Activated effector memory CD4-positive, alpha-beta T cell treated with anti-CD3 and anti-CD28 coated beads, Interleukin-2, amount 50 U/mL, for 16 hours (primary cell): ENCODE results near the gene KIF26B.

Experiments
- DNase-seq: peaks from one replicate; pipeline ENCODE4 v3.0.0-alpha.2; 2020

The KIF26B gene

DNA sequence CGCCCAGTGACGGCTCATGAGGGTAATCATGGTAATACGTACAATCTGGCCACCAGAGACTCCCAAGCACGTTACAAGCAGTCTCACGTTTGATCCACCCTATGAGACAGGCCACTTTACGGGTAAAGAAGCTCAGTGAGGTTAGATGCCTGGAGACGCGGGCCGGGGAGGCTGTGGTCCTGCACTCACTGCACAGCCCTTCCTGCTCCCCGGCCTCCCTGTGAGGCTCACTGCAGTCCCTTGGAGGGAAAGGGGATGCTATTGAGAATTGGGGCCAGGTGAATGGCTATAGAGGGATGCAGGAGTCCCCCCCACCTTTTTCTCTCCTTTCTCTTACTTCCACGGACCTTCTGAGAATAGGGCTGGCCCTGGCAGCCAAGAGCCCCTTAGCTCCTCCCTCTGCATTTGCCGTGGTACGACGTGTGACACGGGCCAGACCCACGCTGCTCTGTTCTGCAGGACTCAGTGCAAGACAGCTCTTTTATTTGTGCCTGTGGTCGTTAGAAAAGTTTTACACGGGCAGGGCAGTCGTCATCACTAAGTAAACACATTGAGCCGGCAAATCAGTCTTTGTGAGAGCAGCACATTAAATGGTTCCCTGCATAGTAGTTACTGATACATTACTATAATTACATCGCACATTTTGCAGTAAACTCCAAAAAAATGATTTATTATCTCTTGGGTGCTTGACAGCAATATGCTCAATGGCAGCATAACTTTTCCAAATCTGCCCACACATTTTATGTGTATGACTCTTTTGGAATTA, 18.8 kb downstream of the KIF26B start:
- DNase-seq: no peak

- no peak for DNase-seq
Observed at GRCh38 chr1:245177071-245177900, 22.5 kb downstream of the KIF26B start.

DNA sequence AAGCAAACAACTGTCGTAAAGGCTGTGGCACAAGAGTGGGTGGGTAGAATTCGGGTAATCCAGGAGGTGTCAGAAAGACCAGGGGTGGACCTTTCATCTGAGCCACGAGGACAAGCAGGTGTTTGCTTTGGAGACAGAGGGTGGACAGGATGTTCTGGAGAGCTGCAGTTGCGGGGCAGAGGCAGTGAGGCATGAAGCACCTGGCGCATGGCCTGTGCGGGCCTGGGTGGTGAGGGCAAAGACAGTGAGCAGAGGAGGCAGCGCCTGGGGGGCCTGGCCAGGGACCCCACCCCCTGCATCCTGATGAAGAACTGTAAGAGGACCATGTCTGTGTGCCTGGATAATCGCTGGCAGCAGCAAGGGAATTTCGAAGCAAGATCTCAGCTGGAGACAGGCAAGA, 24.9 kb downstream of the KIF26B start:
- DNase-seq: no peak

GRCh38 chr1:245180496-245181157, 25.8 kb downstream of the KIF26B start:
- DNase-seq: no peak

DNA sequence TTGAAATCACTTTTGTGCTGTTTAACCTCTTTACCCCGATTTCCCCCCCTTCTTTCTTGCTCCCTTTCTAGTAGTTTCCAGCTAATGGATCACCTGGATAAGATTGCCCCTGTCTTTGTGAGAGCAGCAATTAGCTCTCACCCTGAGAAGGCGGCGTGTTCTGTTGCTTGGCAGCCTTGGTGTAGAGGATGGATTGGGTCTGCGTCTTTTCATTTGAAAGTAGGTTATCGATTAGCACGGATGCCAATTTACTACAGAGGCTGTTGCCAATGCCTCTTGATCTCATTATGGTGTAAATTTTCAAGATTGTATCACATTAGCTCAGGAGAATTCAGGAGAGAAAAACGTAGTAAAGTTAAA, 26.4 kb downstream of the KIF26B start:
- no peak for DNase-seq

DNA sequence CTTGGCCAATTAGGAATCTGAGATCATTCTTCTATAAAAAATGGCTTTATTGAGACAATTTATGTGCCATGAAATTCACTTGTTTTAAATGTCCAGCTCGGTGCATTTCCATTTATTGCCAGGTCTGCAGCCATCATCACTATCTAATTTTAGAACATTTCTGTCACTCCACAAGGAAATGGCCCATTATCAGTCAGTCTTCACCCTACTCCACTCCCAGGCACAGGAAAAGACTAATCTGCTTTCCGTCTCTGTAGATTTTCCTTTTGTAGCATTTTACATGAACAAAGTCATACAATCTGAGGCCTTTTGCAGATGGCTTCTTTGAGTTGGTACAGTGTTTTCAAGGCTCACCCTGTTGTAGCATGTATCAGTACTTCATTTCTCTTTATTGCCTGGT, 27.2 kb downstream of the KIF26B start:
- no peak for DNase-seq

- DNase-seq: no peak
Observed at GRCh38 chr1:245183429-245183828, 28.6 kb downstream of the KIF26B start.

DNA sequence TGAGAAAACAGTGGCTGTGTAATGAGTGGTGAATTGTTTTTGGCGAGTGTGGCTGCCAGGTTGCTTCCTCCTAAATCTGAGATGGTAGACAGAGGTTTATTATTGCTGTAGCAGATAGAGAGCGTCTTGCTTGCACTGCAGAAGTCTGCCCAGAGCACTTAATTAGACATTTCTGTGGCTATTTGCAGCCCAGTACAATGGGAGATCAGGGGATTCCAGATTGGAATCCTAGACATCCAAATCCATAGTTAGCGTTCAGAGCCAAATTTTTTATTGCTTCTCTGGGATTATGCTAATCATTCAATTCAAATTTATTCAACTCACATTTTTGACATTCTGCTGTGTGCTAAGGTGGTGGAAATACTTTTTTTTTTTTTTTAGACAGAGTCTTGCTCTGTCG, 30.0 kb downstream of the KIF26B start:
- no peak for DNase-seq

GRCh38 chr1:245188403-245188802, 33.6 kb downstream of the KIF26B start:
- DNase-seq: no peak

DNA sequence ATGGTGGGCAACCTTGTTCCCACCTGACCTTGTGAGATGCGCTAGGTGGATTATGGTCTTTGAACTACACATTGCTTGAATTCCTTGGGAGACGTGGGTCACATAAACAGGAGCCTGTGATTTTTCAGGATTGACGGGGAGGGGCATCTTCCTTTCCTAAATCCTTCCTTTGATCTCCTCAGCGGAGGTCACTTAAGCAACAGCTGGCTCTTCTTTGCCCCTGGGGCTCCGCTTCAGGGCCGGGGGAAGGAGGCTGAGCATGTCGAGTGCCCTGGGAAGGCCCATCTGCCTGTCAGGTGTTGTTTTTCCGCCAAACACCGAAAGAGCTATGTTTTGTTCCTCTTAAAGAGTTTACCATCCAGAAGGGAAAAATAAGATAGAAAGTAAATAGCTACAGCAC, 40.6 kb downstream of the KIF26B start:
- no peak for DNase-seq

- no peak for DNase-seq
Observed at GRCh38 chr1:245197121-245197520, 42.3 kb downstream of the KIF26B start.

GRCh38 chr1:245197911-245198379, 43.2 kb downstream of the KIF26B start:
- DNase-seq: no peak

GRCh38 chr1:245198748-245199516, 44.1 kb downstream of the KIF26B start:
- no peak for DNase-seq

DNA sequence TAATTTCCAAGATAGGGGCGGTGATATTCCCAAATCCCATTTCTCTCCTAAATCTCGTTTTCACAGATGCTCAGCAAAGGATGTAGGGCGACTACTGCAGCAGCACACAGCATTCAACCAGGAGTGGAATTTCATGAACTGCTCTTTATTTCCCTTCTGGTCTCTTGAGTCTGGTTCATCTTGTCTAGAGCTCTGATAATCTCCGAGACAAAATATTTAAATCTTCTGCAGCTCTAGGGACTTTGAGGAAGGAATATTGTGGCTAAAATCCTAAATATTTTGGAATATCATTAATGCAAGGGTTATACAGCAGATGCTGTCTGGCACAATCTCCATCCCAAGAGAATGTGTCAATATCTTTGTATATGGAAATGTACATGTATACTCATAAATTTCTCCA, 45.4 kb downstream of the KIF26B start:
- no peak for DNase-seq

DNA sequence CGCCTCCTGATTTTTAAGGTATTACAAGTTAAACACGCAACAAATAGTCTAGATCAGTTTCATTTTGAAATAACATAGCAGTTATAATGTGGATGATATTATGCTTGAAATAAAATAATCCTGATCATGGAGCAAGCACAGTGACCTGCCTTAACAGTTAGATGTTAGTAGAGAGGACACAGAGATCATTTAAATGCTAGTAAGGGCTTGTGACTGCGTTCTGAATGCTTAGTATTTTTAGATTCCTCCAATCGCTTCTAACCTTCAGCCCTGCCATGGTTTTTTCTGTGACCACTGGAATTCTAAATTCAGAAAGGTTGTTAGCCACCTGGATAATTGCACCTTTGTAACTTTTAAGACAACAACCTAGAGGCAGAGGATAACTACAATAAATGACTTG, 46.4 kb downstream of the KIF26B start:
- DNase-seq: no peak

DNA sequence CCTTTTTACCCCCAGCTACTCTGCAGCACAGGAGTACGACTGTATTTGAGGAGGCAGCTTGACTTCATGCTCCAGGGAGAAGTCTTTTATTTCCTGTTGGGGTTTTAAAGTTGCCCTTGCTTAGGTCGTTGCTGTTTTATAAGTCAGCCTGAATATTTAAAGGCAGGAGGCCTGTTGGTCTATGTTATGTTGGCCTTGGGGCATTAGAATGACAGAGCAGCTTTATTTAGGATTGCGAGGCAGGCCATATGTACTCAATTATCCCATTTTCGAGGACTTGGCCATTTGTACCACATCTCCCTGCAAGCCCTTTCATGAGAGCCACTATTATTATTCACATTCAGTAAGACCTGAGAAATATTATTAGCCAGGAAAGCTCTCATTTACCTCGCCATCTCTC, 47.0 kb downstream of the KIF26B start:
- no peak for DNase-seq

DNA sequence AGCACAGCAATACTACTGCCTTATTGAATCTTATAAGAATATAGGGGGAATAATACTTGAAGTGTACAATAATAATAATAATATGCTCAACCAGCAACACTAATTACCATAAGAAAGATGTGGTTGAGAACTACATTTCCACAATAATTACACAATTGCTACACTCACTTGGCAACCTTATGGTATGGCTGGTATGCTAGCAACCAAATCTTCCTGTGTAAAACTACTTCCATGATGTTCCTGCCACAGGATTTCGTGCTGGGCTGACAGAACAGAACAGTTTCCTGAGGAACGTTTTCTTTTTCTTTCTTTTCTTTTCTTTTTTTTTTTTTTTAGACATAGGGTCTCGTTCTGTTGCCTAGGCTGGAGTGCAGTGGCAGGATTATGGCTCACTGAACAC, 50.6 kb downstream of the KIF26B start:
- no peak for DNase-seq

- DNase-seq: no peak
Observed at GRCh38 chr1:245205864-245206263, 51.1 kb downstream of the KIF26B start.

DNA sequence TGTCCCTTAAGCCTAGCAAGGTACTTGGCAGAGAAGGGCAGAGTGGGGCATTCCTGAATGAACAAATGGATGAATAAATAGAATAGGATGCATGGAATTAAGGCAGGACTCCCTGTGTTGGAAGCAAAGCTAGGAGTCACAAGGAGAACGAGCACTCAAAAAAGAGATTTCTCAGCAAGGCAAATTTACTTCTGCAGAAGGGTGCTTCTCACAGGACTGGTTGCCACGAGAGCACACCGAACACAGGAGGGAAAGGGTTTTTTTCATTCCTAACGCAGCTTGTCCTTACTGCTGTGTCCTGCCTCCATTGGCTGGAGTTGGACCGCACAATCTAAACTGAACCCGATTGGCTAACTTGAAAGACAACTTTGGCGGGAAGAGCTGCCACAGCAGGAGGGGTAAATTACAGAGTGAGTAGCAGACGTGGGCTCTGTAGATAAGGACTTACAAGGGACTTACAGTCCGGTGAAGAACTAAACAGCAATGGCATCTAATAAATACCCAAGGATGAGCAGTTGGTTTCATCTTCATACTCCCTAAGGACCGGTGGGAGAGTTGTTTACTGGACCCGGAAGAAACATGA, 52.4 kb downstream of the KIF26B start:
- no peak for DNase-seq

DNA sequence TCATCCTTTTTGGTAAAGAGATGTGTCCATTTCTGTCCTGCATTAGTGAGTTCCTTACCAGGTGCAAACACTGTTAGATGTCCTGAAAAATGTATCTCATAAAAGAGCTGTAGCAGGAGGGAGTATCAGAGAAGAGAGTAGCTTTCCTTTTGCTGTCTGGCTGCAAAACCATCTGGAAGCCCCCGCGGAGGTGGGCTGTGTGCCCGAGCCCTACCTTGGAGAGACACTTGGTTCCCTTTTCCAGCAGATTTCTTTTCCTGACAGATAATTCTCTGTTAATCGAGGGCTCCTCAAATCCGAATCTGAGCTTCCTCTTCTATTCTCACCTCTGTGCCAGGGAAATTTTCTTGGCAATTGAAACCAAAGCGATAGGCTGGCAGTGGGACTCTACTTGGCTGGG, 53.0 kb downstream of the KIF26B start:
- DNase-seq: no peak

- DNase-seq: no peak
Observed at GRCh38 chr1:245209658-245210435, 55.1 kb downstream of the KIF26B start.
